Cerebellar cortex (tissue), 1 donor: ENCODE measurements around the gene ZG16B.

Experiments used
- DNase-seq: peaks from one replicate; pipeline ENCODE4 v3.0.0-alpha.2; 2015; ENCODE audit warnings: low spot score

The ZG16B gene

GRCh38 chr16:2829501-2830354 is at the start of gene ZG16B:
TSS of gene ZG16B (plus strand) at chr16:2830303. CDS start at chr16:2830442, 139 bp downstream.
- no peak for DNase-seq

GRCh38 chr16:2782583-2783351 is 47.3 kb upstream of the ZG16B start:
- no peak for DNase-seq

GRCh38 chr16:2783581-2784357 is 46.3 kb upstream of the ZG16B start:
- no peak for DNase-seq

GRCh38 chr16:2784358-2785100 is 45.6 kb upstream of the ZG16B start:
- DNase-seq: no peak

GRCh38 chr16:2785101-2785991 is 44.8 kb upstream of the ZG16B start:
- DNase-seq: no peak

- DNase-seq: no peak
Measured at GRCh38 chr16:2786061-2786825, 43.9 kb upstream of the ZG16B start.

- DNase-seq: no peak
Measured at GRCh38 chr16:2786826-2787151, 43.3 kb upstream of the ZG16B start.

GRCh38 chr16:2787406-2787805 is 42.7 kb upstream of the ZG16B start, which contains the start of gene PRSS33:
TSS of gene PRSS33 (minus strand) at chr16:2787560. CDS start at chr16:2786547, 1,013 bp downstream.
- no peak for DNase-seq

- no peak for DNase-seq
Measured at GRCh38 chr16:2787961-2788360, 42.1 kb upstream of the ZG16B start.

- no peak for DNase-seq
Measured at GRCh38 chr16:2790631-2791030, 39.5 kb upstream of the ZG16B start.

- DNase-seq: no peak
Measured at GRCh38 chr16:2791174-2791573, 38.9 kb upstream of the ZG16B start.

- DNase-seq: no peak
Measured at GRCh38 chr16:2792940-2793339, 37.2 kb upstream of the ZG16B start.

- no peak for DNase-seq
Measured at GRCh38 chr16:2795395-2796143, 34.5 kb upstream of the ZG16B start.

GRCh38 chr16:2798723-2799204 is 31.3 kb upstream of the ZG16B start:
- no peak for DNase-seq

GRCh38 chr16:2799205-2799858 is 30.8 kb upstream of the ZG16B start:
- no peak for DNase-seq

- DNase-seq: no peak
Measured at GRCh38 chr16:2799859-2800226, 30.3 kb upstream of the ZG16B start.

- DNase-seq: no peak
Measured at GRCh38 chr16:2803545-2804195, 26.4 kb upstream of the ZG16B start.

GRCh38 chr16:2804728-2805127 is 25.4 kb upstream of the ZG16B start:
- DNase-seq: no peak
